Measurements from ENCODE around the gene TSTD1. TPM values are rescaled to one million over a fixed set of nuclear protein-coding genes. Genes with fewer than 3 reads are reported as not detected.
"Not testable (repeated sequence)": the region's sequence is repeated elsewhere in the genome, so short reads cannot be mapped to it uniquely, and the experiment has no call there.

TSTD1 gene
- total and polyA plus RNA-seq, 2 donors = 23.1 to 36.7 TPM

GRCh38 chr1:161017756-161018630, 20.8 kb downstream of the TSTD1 start:
- no peak overlapping the region for H3K4me3 ChIP-seq (ENCODE audit: low read depth, low read length)
- no peaks in the 10 kb centered on the region for H3K4me1 ChIP-seq (ENCODE audit: insufficient read depth)
- 83% methylated on average over 5 of the region's 5 CpGs for WGBS
- DNase-seq (ENCODE audit: extremely low spot score) = no peak
- no peak overlapping the region for H3K27ac ChIP-seq (ENCODE audit: low read depth)
- H3K36me3 ChIP-seq (ENCODE audit: insufficient read depth) = no peaks in the 10 kb centered on the region

GRCh38 chr1:161017181-161017580, 21.6 kb downstream of the TSTD1 start:
- WGBS = 63% methylated on average over 6 of the region's 7 CpGs
- not testable (repeated sequence) for H3K36me3 ChIP-seq (ENCODE audit: insufficient read depth); H3K4me1 ChIP-seq (ENCODE audit: insufficient read depth); DNase-seq (ENCODE audit: extremely low spot score); H3K4me3 ChIP-seq (ENCODE audit: low read depth, low read length)
- H3K27ac ChIP-seq (ENCODE audit: low read depth) = peak overlapping the region; percentile 33

GRCh38 chr1:161016683-161017082, 22.1 kb downstream of the TSTD1 start:
- not testable (repeated sequence) for H3K4me3 ChIP-seq (ENCODE audit: low read depth, low read length); H3K4me1 ChIP-seq (ENCODE audit: insufficient read depth); H3K36me3 ChIP-seq (ENCODE audit: insufficient read depth); H3K27ac ChIP-seq (ENCODE audit: low read depth); DNase-seq (ENCODE audit: extremely low spot score)
- WGBS = 52% methylated on average over 1 of the region's 1 CpG

GRCh38 chr1:161013488-161014230, 25.1 kb downstream of the TSTD1 start:
- peak; percentile 77 for DNase-seq (ENCODE audit: extremely low spot score)
- 27% methylated on average over 15 of the region's 15 CpGs for WGBS
- no peaks in the 10 kb centered on the region for H3K36me3 ChIP-seq (ENCODE audit: insufficient read depth)
- no peak overlapping the region for H3K4me3 ChIP-seq (ENCODE audit: low read depth, low read length)
- no peaks in the 10 kb centered on the region for H3K4me1 ChIP-seq (ENCODE audit: insufficient read depth)
- peak overlapping the region; percentile 97 for H3K27ac ChIP-seq (ENCODE audit: low read depth)

- DNase-seq (ENCODE audit: extremely low spot score) = no peak
- H3K4me3 ChIP-seq (ENCODE audit: low read depth, low read length) = no peak overlapping the region
- no peaks in the 10 kb centered on the region for H3K4me1 ChIP-seq (ENCODE audit: insufficient read depth)
- no peaks in the 10 kb centered on the region for H3K36me3 ChIP-seq (ENCODE audit: insufficient read depth)
- H3K27ac ChIP-seq (ENCODE audit: low read depth) = peak overlapping the region; percentile 97
These were observed 25.7 kb downstream of the TSTD1 start for GRCh38 chr1:161013131-161013487.

DNA sequence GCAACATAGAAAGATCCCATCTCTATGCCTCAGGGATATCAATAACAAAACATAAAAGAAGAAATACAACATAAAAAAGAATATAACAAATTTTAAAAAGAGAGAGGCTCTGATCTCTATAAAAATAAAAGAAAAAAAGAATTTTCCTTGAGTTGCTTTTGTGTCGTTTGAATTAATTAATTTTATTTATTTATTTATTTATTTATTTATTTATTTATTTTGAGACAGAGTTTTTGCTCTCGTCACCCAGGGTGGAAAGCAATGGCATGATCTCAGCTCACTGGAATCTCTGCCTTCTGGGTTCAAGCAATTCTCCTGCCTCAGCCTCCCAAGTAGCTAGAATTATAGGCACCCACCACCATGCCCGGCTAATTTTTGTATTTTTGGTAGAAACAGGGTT, 26.3 kb downstream of the TSTD1 start:
- no peak for DNase-seq (ENCODE audit: extremely low spot score)
- 90% methylated on average over 3 of the region's 3 CpGs for WGBS

GRCh38 chr1:161009602-161010211, 29.1 kb downstream of the TSTD1 start:
- Histone ChIP-seq H3K4me3 (ENCODE audit: low read depth, low read length) (no peak overlapping the region), H3K4me1 (ENCODE audit: insufficient read depth) (no peaks in the 10 kb centered on the region), H3K36me3 (ENCODE audit: insufficient read depth) (no peaks in the 10 kb centered on the region), H3K27ac (ENCODE audit: low read depth) (no peak overlapping the region)
- DNase-seq (ENCODE audit: extremely low spot score) = no peak
- WGBS = 72% methylated on average over 7 of the region's 7 CpGs

More for the DNA sequence above, 26.3 kb downstream of the TSTD1 start:
- H3K36me3 ChIP-seq (ENCODE audit: insufficient read depth) = no peaks in the 10 kb centered on the region
- no peak overlapping the region for H3K4me3 ChIP-seq (ENCODE audit: low read depth, low read length)
- H3K4me1 ChIP-seq (ENCODE audit: insufficient read depth) = no peaks in the 10 kb centered on the region
- H3K27ac ChIP-seq (ENCODE audit: low read depth) = no peak overlapping the region

DNA sequence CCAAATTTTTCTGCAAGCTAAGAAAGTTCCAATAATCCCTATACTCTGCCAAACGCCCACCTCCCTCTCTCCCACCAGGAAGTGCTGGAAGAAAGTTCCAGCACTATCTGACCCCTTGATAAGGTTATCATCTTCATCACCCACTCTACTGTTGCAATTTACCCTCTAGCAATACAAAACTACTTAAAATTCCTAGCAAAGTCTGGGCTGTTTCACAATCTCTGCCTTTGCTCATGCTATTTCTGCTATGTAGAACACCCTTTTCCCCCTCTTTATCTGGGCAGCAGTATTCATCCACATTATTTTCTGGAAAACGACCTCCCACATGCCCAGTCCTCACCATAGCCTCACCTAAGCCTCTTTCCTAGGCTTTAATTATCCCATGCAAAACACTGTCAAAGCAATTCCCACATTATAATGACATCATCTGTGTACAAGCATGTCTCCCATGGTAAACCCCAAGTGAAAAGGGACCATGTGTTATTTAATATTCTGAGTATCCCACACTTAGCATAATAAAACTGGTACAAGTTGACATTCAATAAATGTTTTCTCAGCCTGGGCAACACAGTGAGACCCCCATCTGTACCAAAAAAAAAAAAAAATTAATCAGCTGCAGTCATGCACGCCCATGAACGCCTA, 29.8 kb downstream of the TSTD1 start:
- no peaks in the 10 kb centered on the region for H3K4me1 ChIP-seq (ENCODE audit: insufficient read depth)
- no peak overlapping the region for H3K27ac ChIP-seq (ENCODE audit: low read depth)
- H3K4me3 ChIP-seq (ENCODE audit: low read depth, low read length) = no peak overlapping the region
- WGBS = 59% methylated on average over 4 of the region's 4 CpGs
- no peak for DNase-seq (ENCODE audit: extremely low spot score)
- H3K36me3 ChIP-seq (ENCODE audit: insufficient read depth) = no peaks in the 10 kb centered on the region

DNA sequence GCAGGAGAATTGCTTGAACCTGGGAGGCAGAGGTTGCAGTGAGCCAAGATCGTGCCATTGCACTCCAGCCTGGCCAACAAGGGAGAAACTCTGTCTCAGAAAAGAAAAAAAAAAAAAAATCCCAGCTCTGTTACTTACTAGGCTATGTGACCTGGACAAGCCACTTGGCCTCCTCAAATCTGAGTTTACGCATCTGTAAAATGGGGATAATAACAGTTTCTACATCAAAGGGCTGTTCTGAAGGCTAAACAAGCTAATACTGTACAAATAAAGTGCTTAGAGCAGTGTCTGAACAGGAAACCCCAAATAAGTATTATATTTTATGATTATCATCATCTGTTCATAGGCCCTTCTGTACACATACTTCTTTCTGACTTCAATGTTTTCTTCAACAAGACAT, 31.4 kb downstream of the TSTD1 start:
- Histone ChIP-seq H3K27ac (ENCODE audit: low read depth) (no peak overlapping the region), H3K4me3 (ENCODE audit: low read depth, low read length) (no peak overlapping the region), H3K4me1 (ENCODE audit: insufficient read depth) (no peaks in the 10 kb centered on the region), H3K36me3 (ENCODE audit: insufficient read depth) (no peaks in the 10 kb centered on the region)
- 98% methylated on average over 2 of the region's 2 CpGs for WGBS
- DNase-seq (ENCODE audit: extremely low spot score) = no peak

GRCh38 chr1:161006563-161006962, 32.2 kb downstream of the TSTD1 start:
- no peak overlapping the region for H3K27ac ChIP-seq (ENCODE audit: low read depth)
- no peak for DNase-seq (ENCODE audit: extremely low spot score)
- 93% methylated on average over 8 of the region's 8 CpGs for WGBS
- no peaks in the 10 kb centered on the region for H3K4me1 ChIP-seq (ENCODE audit: insufficient read depth)
- no peak overlapping the region for H3K4me3 ChIP-seq (ENCODE audit: low read depth, low read length)
- H3K36me3 ChIP-seq (ENCODE audit: insufficient read depth) = no peaks in the 10 kb centered on the region

- DNase-seq (ENCODE audit: extremely low spot score) = no peak
- H3K4me1 ChIP-seq (ENCODE audit: insufficient read depth) = no peaks in the 10 kb centered on the region
- WGBS = 51% methylated on average over 5 of the region's 5 CpGs
These were observed 37.2 kb downstream of the TSTD1 start for GRCh38 chr1:161001525-161001924.

GRCh38 chr1:161000736-161001480, 37.9 kb downstream of the TSTD1 start:
- Histone ChIP-seq H3K4me1 (ENCODE audit: insufficient read depth) (no peaks in the 10 kb centered on the region), H3K4me3 (ENCODE audit: low read depth, low read length) (no peak overlapping the region), H3K36me3 (ENCODE audit: insufficient read depth) (no peaks in the 10 kb centered on the region), H3K27ac (ENCODE audit: low read depth) (no peak overlapping the region)
- WGBS = 84% methylated on average over 11 of the region's 11 CpGs
- DNase-seq (ENCODE audit: extremely low spot score) = no peak

More at GRCh38 chr1:161001525-161001924, 37.2 kb downstream of the TSTD1 start:
- Histone ChIP-seq H3K4me3 (ENCODE audit: low read depth, low read length) (no peak overlapping the region), H3K36me3 (ENCODE audit: insufficient read depth) (no peaks in the 10 kb centered on the region), H3K27ac (ENCODE audit: low read depth) (no peak overlapping the region)

DNA sequence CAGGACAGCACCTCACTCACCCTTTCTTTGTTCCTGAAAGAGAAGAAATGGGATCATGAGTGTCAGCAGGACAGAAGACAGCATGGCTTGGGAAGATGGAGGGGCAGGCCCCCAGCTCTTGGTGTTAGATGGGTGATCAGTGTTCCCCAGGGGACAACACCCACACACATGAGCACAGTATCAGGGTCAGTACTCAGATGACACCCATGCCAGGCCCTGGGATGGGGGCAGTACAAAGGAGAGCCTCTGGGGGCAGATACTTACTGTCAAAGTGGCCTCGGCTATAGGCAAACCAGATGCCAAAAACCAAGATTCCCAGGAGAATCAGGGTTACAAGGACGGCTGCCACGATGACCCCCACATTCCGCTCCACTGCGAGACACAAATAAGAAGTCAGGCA, 39.4 kb downstream of the TSTD1 start:
- H3K4me3 ChIP-seq (ENCODE audit: low read depth, low read length) = no peak overlapping the region
- H3K4me1 ChIP-seq (ENCODE audit: insufficient read depth) = no peaks in the 10 kb centered on the region
- 90% methylated on average over 5 of the region's 5 CpGs for WGBS
- no peak for DNase-seq (ENCODE audit: extremely low spot score)
- no peak overlapping the region for H3K27ac ChIP-seq (ENCODE audit: low read depth)
- H3K36me3 ChIP-seq (ENCODE audit: insufficient read depth) = no peaks in the 10 kb centered on the region

Data from urinary bladder (tissue), 4 donors.